PFSK-1 (cell line): ENCODE data around the gene RNF149.

ENCODE experiments used
- POLR2AphosphoS5 ChIP-seq: IDR thresholded peaks from 2 replicates; pipeline ENCODE4 v1.6.1; 2012; ENCODE audit warnings: low read depth, mild to moderate bottlenecking, control low read depth, low read length, moderate library complexity
- REST ChIP-seq, 2 experiments: IDR thresholded peaks; 2 replicates each; pipeline versions ENCODE4 v1.6.1 to v1.8.0; 2011 to 2012; ENCODE audit warnings: low read depth in 2 of 2, low read length in 2 of 2, control low read depth in 1 of 2, inconsistent platforms in 1 of 2, mild to moderate bottlenecking in 1 of 2, moderate library complexity in 1 of 2; ENCODE audit not compliant: insufficient read depth in 1 of 2
- SIN3A ChIP-seq: IDR thresholded peaks from 2 replicates; pipeline ENCODE4 v1.6.1; 2012; ENCODE audit warnings: mild to moderate bottlenecking, low read length, moderate library complexity, borderline replicate concordance; ENCODE audit not compliant: insufficient read depth
- TAF1 ChIP-seq: IDR thresholded peaks from 2 replicates; pipeline ENCODE4 v1.6.1; 2012; ENCODE audit warnings: low read length, control low read depth, borderline replicate concordance; ENCODE audit not compliant: insufficient read depth

GRCh38 chr2:101291973-101292372 is 16.5 kb downstream of the RNF149 start:
- TF ChIP-seq TAF1 (no peak), REST (IDR thresholded peaks at IDR 0.05; ENCODE audit: insufficient read depth in 1 of 2, low read depth in 2 of 2, low read length in 2 of 2) (no peak), SIN3A (no peak), POLR2AphosphoS5 (no peak)
